ENCODE data around the gene GNAQ. TPM values are rescaled to one million over a fixed set of nuclear protein-coding genes. Genes with fewer than 3 reads are reported as not detected.

GNAQ gene
- total and polyA plus RNA-seq, 12 donors, result 5.4 to 19.8 (median 13.2) TPM

- 96 to 99% methylated on average over 3 of the region's 3 CpGs for WGBS, 2 donors
- Histone ChIP-seq H3K27ac (no peak overlapping the region), H3K36me3 (peaks cover 0 to 8% (median 0%) of the 10 kb centered on the region in 9 donors), H3K9me3 (no peaks in the 10 kb centered on the region), H3K4me1 (peaks cover 0 to 31% (median 12%) of the 10 kb centered on the region in 9 donors), H3K27me3 (no peaks in the 10 kb centered on the region), H3K4me3 (no peak overlapping the region)
- no peak for TF ChIP-seq CTCF (IDR thresholded peaks at IDR 0.05)
- intact Hi-C loops (cut with DNase I), result no loop called here
- ATAC-seq (no peak), DNase-seq (no peak)
Measured at GRCh38 chr9:77892955-77893514, 138.6 kb downstream of the GNAQ start.

GRCh38 chr9:77892171-77892570, 139.4 kb downstream of the GNAQ start:
- DNase-seq (no peak), ATAC-seq (no peak)
- no peak for TF ChIP-seq CTCF (IDR thresholded peaks at IDR 0.05)
- H3K27me3 ChIP-seq, result no peaks in the 10 kb centered on the region
- H3K4me1 ChIP-seq, result peaks cover 0 to 23% (median 7%) of the 10 kb centered on the region in 9 donors
- no peak overlapping the region for H3K27ac ChIP-seq
- no peak overlapping the region for H3K4me3 ChIP-seq
- 71 to 76% methylated on average over 1 of the region's 1 CpG for WGBS, 2 donors
- intact Hi-C loops (cut with DNase I), result no loop called here
- no peaks in the 10 kb centered on the region for H3K9me3 ChIP-seq
- peaks cover 0 to 8% (median 0%) of the 10 kb centered on the region in 9 donors for H3K36me3 ChIP-seq

GRCh38 chr9:77891128-77891800, 140.3 kb downstream of the GNAQ start:
- H3K27ac ChIP-seq, result no peak overlapping the region
- 65 to 74% methylated on average over 8 of the region's 8 CpGs for WGBS, 2 donors
- no peaks in the 10 kb centered on the region for H3K27me3 ChIP-seq
- H3K4me1 ChIP-seq, result peaks cover 0 to 14% (median 0%) of the 10 kb centered on the region in 9 donors
- no peak for TF ChIP-seq CTCF (IDR thresholded peaks at IDR 0.05)
- peaks cover 0 to 8% (median 0%) of the 10 kb centered on the region in 9 donors for H3K36me3 ChIP-seq
- DNase-seq (no peak), ATAC-seq (no peak)
- intact Hi-C loops (cut with DNase I), result no loop called here
- H3K9me3 ChIP-seq, result no peaks in the 10 kb centered on the region
- H3K4me3 ChIP-seq, result no peak overlapping the region

- Histone ChIP-seq H3K27ac (no peak overlapping the region), H3K9me3 (no peaks in the 10 kb centered on the region), H3K4me3 (no peak overlapping the region), H3K36me3 (peaks cover 0 to 8% (median 0%) of the 10 kb centered on the region in 9 donors), H3K4me1 (peaks cover 0 to 38% (median 11%) of the 10 kb centered on the region in 9 donors), H3K27me3 (no peaks in the 10 kb centered on the region)
- intact Hi-C loops (cut with DNase I), result no loop called here
- WGBS, 2 donors, result 93 to 97% methylated on average over 2 of the region's 2 CpGs
- DNase-seq (no peak), ATAC-seq (no peak)
- TF ChIP-seq CTCF (IDR thresholded peaks at IDR 0.05), result no peak
Measured at GRCh38 chr9:77887662-77888061, 143.9 kb downstream of the GNAQ start.
